ENCODE measurements around the gene VIPR2.

- no peak for TF ChIP-seq ZNF274 (IDR thresholded peaks at IDR 0.05; ENCODE audit: low read depth, low read length)
- no peak for TF ChIP-seq SUZ12 (IDR thresholded peaks at IDR 0.05; ENCODE audit: extremely low read depth, insufficient read depth, insufficient read length)
Observed at GRCh38 chr7:159109653-159110035, 35.0 kb downstream of the VIPR2 start.

All from NT2/D1 (cell line).